ENCODE results near the gene RASGRP2.

RASGRP2 gene

GRCh38 chr11:64770120-64770519, 26.2 kb upstream of the RASGRP2 start:
- DNase-seq, result no peak

- DNase-seq, result no peak
Measured at GRCh38 chr11:64769283-64769682, 25.3 kb upstream of the RASGRP2 start.

GRCh38 chr11:64768300-64768694, 24.4 kb upstream of the RASGRP2 start:
- DNase-seq, result no peak

- no peak for DNase-seq
Measured at GRCh38 chr11:64767344-64768299, 23.7 kb upstream of the RASGRP2 start.

- DNase-seq, result no peak
Measured at GRCh38 chr11:64766881-64767280, 22.9 kb upstream of the RASGRP2 start.

- no peak for DNase-seq
Measured at GRCh38 chr11:64765851-64766665, 22.1 kb upstream of the RASGRP2 start.

- no peak for DNase-seq
Measured at GRCh38 chr11:64765291-64765850, 21.4 kb upstream of the RASGRP2 start.

- DNase-seq, result no peak
Measured at GRCh38 chr11:64764753-64765152, 20.8 kb upstream of the RASGRP2 start.

GRCh38 chr11:64764040-64764611, 20.2 kb upstream of the RASGRP2 start:
- no peak for DNase-seq

- no peak for DNase-seq
Measured at GRCh38 chr11:64763526-64764039, 19.6 kb upstream of the RASGRP2 start.

GRCh38 chr11:64762674-64763525, 19.0 kb upstream of the RASGRP2 start:
- no peak for DNase-seq

GRCh38 chr11:64762277-64762673, 18.3 kb upstream of the RASGRP2 start:
- no peak for DNase-seq

GRCh38 chr11:64760759-64761420, 16.9 kb upstream of the RASGRP2 start:
- DNase-seq, result no peak

- DNase-seq, result no peak
Measured at GRCh38 chr11:64759722-64760719, 16.1 kb upstream of the RASGRP2 start, which contains the start of gene PYGM. TSS of gene PYGM (minus strand) at chr11:64759974. CDS start at chr11:64759898, 76 bp downstream.

- DNase-seq, result no peak
Measured at GRCh38 chr11:64759131-64759721, 15.3 kb upstream of the RASGRP2 start.

- DNase-seq, result no peak
Measured at GRCh38 chr11:64758330-64759079, 14.6 kb upstream of the RASGRP2 start.

- no peak for DNase-seq
Measured at GRCh38 chr11:64757549-64758329, 13.8 kb upstream of the RASGRP2 start.

All from amniotic stem cell (primary cell).